SK-N-SH (cell line): ENCODE data around the gene ABCF3. TPM values are rescaled to one million over a fixed set of nuclear protein-coding genes. Genes with fewer than 3 reads are reported as not detected.

Source experiments
- CTCF ChIA-PET: fragments of 300-600, 350-600 bp; formaldehyde crosslinking; extraction: SDS; loops from one replicate; lab custom pipeline; 2021; lab: Yijun Ruan, JAX
- POLR2A ChIA-PET: fragments of 350-600 bp; sonication (Branson Sonifier 250); formaldehyde crosslinking; extraction: SDS; loops from one replicate; lab custom pipeline; 2020; ENCODE audit warnings: antibody characterized with exemption, inconsistent platforms; lab: Yijun Ruan, JAX
- DNase-seq: peaks from one replicate; pipeline ENCODE4 v3.0.0; 2012
- H2AFZ ChIP-seq: fragments of 200-600 bp; sonication (generic); 2 replicates; pipeline ENCODE4 v1.8.1; 2016; ENCODE audit warnings: antibody characterized with exemption, mild to moderate bottlenecking, low read depth
- H3F3A ChIP-seq: fragments of 200-600 bp; sonication (generic); replicated peaks from 2 replicates; pipeline ENCODE3; 2016; ENCODE audit warnings: antibody characterized with exemption, mild to moderate bottlenecking; ENCODE audit not compliant: insufficient read depth
- H3K27ac ChIP-seq, 2 experiments: fragments of 200-500 bp in 1 of 2; fragments of 200-600 bp in 1 of 2; sonication (Bioruptor generic) in 1 of 2; sonication (generic), shearing (Covaris generic) in 1 of 2; 2 replicates each; pipeline versions ENCODE4 v1.5.1 to v1.6.1; 2014 to 2016; ENCODE audit warnings: low read depth in 2 of 2, inconsistent platforms in 1 of 2, low read length in 1 of 2, mild to moderate bottlenecking in 1 of 2, mixed read lengths in 1 of 2
- H3K27me3 ChIP-seq: fragments of 200-600 bp; sonication (generic), shearing (Covaris generic); 2 replicates; pipeline ENCODE4 v1.6.1; 2016; ENCODE audit warnings: mixed run types; ENCODE audit not compliant: insufficient read depth
- H3K36me3 ChIP-seq, 2 experiments: fragments of 200-500 bp in 1 of 2; fragments of 200-600 bp in 1 of 2; sonication (Bioruptor generic) in 1 of 2; sonication (generic) in 1 of 2; replicated peaks in 1 of 2; 2 replicates each; pipeline versions ENCODE3 to v1.5.1; 2014 to 2016; ENCODE audit warnings: low read length in 1 of 2, mild to moderate bottlenecking in 1 of 2; ENCODE audit not compliant: insufficient read depth in 2 of 2, control insufficient read depth in 1 of 2
- H3K4me1 ChIP-seq, 2 experiments: fragments of 200-500 bp in 1 of 2; fragments of 200-600 bp in 1 of 2; sonication (Bioruptor generic) in 1 of 2; sonication (generic), shearing (Covaris generic) in 1 of 2; 2 replicates each; pipeline versions ENCODE4 v1.5.1 to v1.6.1; 2014 to 2016; ENCODE audit warnings: low read depth in 1 of 2, low read length in 1 of 2, mixed run types in 1 of 2; ENCODE audit not compliant: insufficient read depth in 2 of 2, control insufficient read depth in 1 of 2
- H3K4me2 ChIP-seq: fragments of 200-600 bp; sonication (generic), shearing (Covaris generic); 2 replicates; pipeline ENCODE4 v1.6.1; 2017; ENCODE audit warnings: mixed run types
- H3K4me3 ChIP-seq, 2 experiments: fragments of 200-500 bp in 1 of 2; fragments of 200-600 bp in 1 of 2; sonication (Bioruptor generic) in 1 of 2; sonication (generic), shearing (Covaris generic) in 1 of 2; 2 replicates each; pipeline versions ENCODE4 v1.5.1 to v1.8.1; 2014 to 2016; ENCODE audit warnings: low read depth in 2 of 2, inconsistent platforms in 1 of 2, low read length in 1 of 2, mild to moderate bottlenecking in 1 of 2, mixed read lengths in 1 of 2, moderate library complexity in 1 of 2
- H3K79me2 ChIP-seq: fragments of 200-600 bp; sonication (generic); 2 replicates; pipeline ENCODE4 v1.8.1; 2017; ENCODE audit warnings: mild to moderate bottlenecking; ENCODE audit not compliant: insufficient read depth
- H3K9ac ChIP-seq: fragments of 200-600 bp; sonication (generic); 2 replicates; pipeline ENCODE4 v1.6.1; 2017; ENCODE audit warnings: mixed run types
- H3K9me2 ChIP-seq: fragments of 200-600 bp; sonication (generic); 2 replicates; pipeline ENCODE4 v1.6.1; 2017; ENCODE audit warnings: mixed run types
- H3K9me3 ChIP-seq: fragments of 200-600 bp; sonication (generic); 2 replicates; pipeline ENCODE4 v1.6.1; 2017; ENCODE audit warnings: mixed run types, mild to moderate bottlenecking, moderate library complexity
- H4K20me1 ChIP-seq: fragments of 200-600 bp; sonication (generic); 2 replicates; pipeline ENCODE4 v1.6.1; 2017; ENCODE audit warnings: mild to moderate bottlenecking, mixed run types; ENCODE audit not compliant: insufficient read depth
- CHD2 ChIP-seq: fragments of 150-350 bp; IDR thresholded peaks from 2 replicates; pipeline ENCODE4 v1.6.1; 2018; ENCODE audit warnings: low read length; ENCODE audit not compliant: partially characterized antibody
- CTCF ChIP-seq: fragments of 200-600 bp; sonication (generic); IDR thresholded peaks from 2 replicates; pipeline ENCODE4 v1.6.1; 2017; ENCODE audit warnings: antibody characterized with exemption, mild to moderate bottlenecking, moderate library complexity
- ELF1 ChIP-seq: IDR thresholded peaks from 2 replicates; pipeline ENCODE4 v1.4.0; 2012
- EP300 ChIP-seq, 2 experiments: IDR thresholded peaks; 2 replicates each; pipeline versions ENCODE4 v1.4.0 to v1.6.1; 2012; ENCODE audit warnings: borderline replicate concordance in 1 of 2, low read depth in 1 of 2, low read length in 1 of 2
- FOSL2 ChIP-seq: IDR thresholded peaks from 2 replicates; pipeline ENCODE4 v1.4.0; 2012; ENCODE audit warnings: low read depth, mild to moderate bottlenecking, moderate library complexity, borderline replicate concordance
- IRF3 ChIP-seq: fragments of 150-350 bp; IDR thresholded peaks from 2 replicates; pipeline ENCODE4 v1.6.1; 2016; ENCODE audit warnings: mild to moderate bottlenecking, low read depth, low read length
- JUND ChIP-seq: IDR thresholded peaks from 2 replicates; pipeline ENCODE4 v1.4.0; 2012
- MXI1 ChIP-seq: IDR thresholded peaks from 2 replicates; pipeline ENCODE4 v1.6.1; 2012; ENCODE audit warnings: mild to moderate bottlenecking, low read depth, low read length, improper control_type of control experiment
- NFIC ChIP-seq: IDR thresholded peaks from 2 replicates; pipeline ENCODE4 v1.4.0; 2012; ENCODE audit warnings: borderline replicate concordance
- POLR2AphosphoS5 ChIP-seq: IDR thresholded peaks from 2 replicates; pipeline ENCODE4 v1.6.1; 2012; ENCODE audit warnings: low read depth, low read length
- TAF1 ChIP-seq: IDR thresholded peaks from 2 replicates; pipeline ENCODE4 v1.6.1; 2012; ENCODE audit warnings: low read depth, mild to moderate bottlenecking, low read length, moderate library complexity, borderline replicate concordance
- USF1 ChIP-seq: IDR thresholded peaks from 2 replicates; pipeline ENCODE4 v1.4.0; 2012; ENCODE audit warnings: low read depth, borderline replicate concordance
- USF2 ChIP-seq: fragments of 150-350 bp; IDR thresholded peaks from 2 replicates; pipeline ENCODE4 v1.6.1; 2017; ENCODE audit warnings: antibody characterized with exemption, low read length, low read depth, borderline replicate concordance
- YY1 ChIP-seq: IDR thresholded peaks from 2 replicates; pipeline ENCODE4 v1.4.0; 2012; ENCODE audit warnings: low read depth, mild to moderate bottlenecking
- ZBTB33 ChIP-seq: IDR thresholded peaks from 2 replicates; pipeline ENCODE4 v1.4.0; 2012; ENCODE audit warnings: low read depth, borderline replicate concordance
- WGBS: methylation state at CpG from one replicate; pipeline ENCODE4 v1.1.6; 2017; ENCODE audit warnings: low lambda C conversion rate; 5-methylcytosine and 5-hydroxymethylcytosine counted together
- polyA plus RNA-seq, 3 experiments: library from polyadenylated mRNA; depleted of rRNA; stranded (reverse); fragments of >200 nt; gene quantifications; 2 replicates each; pipeline ENCODE4 v1.2.3, GENCODE V29; 2012

The ABCF3 gene
- polyA plus RNA-seq, 1 of the 3 experiments (the other 2 are of a cell fraction), result 55.6 TPM

- no peak for TF ChIP-seq FOSL2
Measured at GRCh38 chr3:184145111-184145524, 40.9 kb upstream of the ABCF3 start (continued).

GRCh38 chr3:184145751-184146270, 40.2 kb upstream of the ABCF3 start:
- DNase-seq, result no peak
- Histone ChIP-seq H3K79me2 (peaks cover 8% of the 10 kb centered on the region), H3K9ac (no peak overlapping the region), H3K36me3 (peaks cover 29 to 51% of the 10 kb centered on the region in 2 experiments), H3K27me3 (no peaks in the 10 kb centered on the region), H3K4me1 (peaks cover 0 to 2% of the 10 kb centered on the region in 2 experiments; a peak in 1 of 4 replicates), H3K9me3 (no peaks in the 10 kb centered on the region), H2AFZ (no peak overlapping the region), H3K27ac (no peak overlapping the region), H3F3A (peaks cover 8% of the 10 kb centered on the region), H3K4me3 (no peak overlapping the region), H3K4me2 (no peak overlapping the region), H4K20me1 (no peaks in the 10 kb centered on the region), H3K9me2 (no peaks in the 10 kb centered on the region)
- WGBS, result 92% methylated on average over 8 of the region's 8 CpGs
- TF ChIP-seq EP300 (IDR thresholded peaks at IDR 0.05; ENCODE audit: borderline replicate concordance in 1 of 2, low read depth in 1 of 2, low read length in 1 of 2), result no peak
- TF ChIP-seq IRF3, result no peak
- no peak for TF ChIP-seq TAF1
- no peak for TF ChIP-seq JUND
- no peak for TF ChIP-seq NFIC
- no peak for TF ChIP-seq POLR2AphosphoS5
- no peak for TF ChIP-seq USF1
- no peak for TF ChIP-seq ZBTB33
- TF ChIP-seq MXI1, result no peak
- TF ChIP-seq CHD2, result no peak
- TF ChIP-seq YY1, result no peak
- TF ChIP-seq CTCF, result no peak
- TF ChIP-seq USF2, result no peak
- TF ChIP-seq ELF1, result no peak
- POLR2A ChIA-PET, result interaction anchor here (0.6 kb wide), 2 partner anchors 9 to 110 kb away, joined by 3 read pairs; no protein-coding TSS in a partner anchor
- CTCF ChIA-PET, result interaction anchor here (0.6 to 4.3 kb wide), 14 partner anchors 10 to 255 kb away, joined by 3 to 31 read pairs (median 6); partner anchors contain the start of genes ALG3, CAMK2N2, DVL3 and EEF1AKMT4
